D721Med (cell line): ENCODE data around the gene TBC1D23.

Source experiments
- DNase-seq: peaks from one replicate; pipeline ENCODE4 v3.0.0; 2011; ENCODE audit warnings: low spot score; ENCODE audit not compliant: insufficient read length
- FAIRE-seq: peaks from 2 replicates; lab custom pipeline; 2011; peaks lifted over from hg19 to GRCh38; lab: Jason Lieb, UNC
- CTCF ChIP-seq: IDR thresholded peaks from 2 replicates; pipeline ENCODE4 v1.5.1; 2012; ENCODE audit warnings: mild to moderate bottlenecking, control low read depth; ENCODE audit not compliant: insufficient read depth; ENCODE audit errors: missing control alignments

The TBC1D23 gene

GRCh38 chr3:100264242-100264641 is 3.5 kb downstream of the TBC1D23 start:
- FAIRE-seq (no peak), DNase-seq (no peak)
- TF ChIP-seq CTCF, result no peak

- no peak for TF ChIP-seq CTCF
- DNase-seq (no peak), FAIRE-seq (no peak)
Measured at GRCh38 chr3:100265016-100265415, 4.2 kb downstream of the TBC1D23 start.

- FAIRE-seq (no peak), DNase-seq (no peak)
- no peak for TF ChIP-seq CTCF
Measured at GRCh38 chr3:100266531-100266930, 5.7 kb downstream of the TBC1D23 start.

- FAIRE-seq (no peak), DNase-seq (no peak)
- no peak for TF ChIP-seq CTCF
Measured at GRCh38 chr3:100268156-100268555, 7.4 kb downstream of the TBC1D23 start.

- FAIRE-seq, result no peak
- DNase-seq, result no peak
- TF ChIP-seq CTCF, result no peak
Measured at GRCh38 chr3:100269001-100269400, 8.2 kb downstream of the TBC1D23 start.

GRCh38 chr3:100269410-100270214 is 8.8 kb downstream of the TBC1D23 start:
- TF ChIP-seq CTCF, result peak; percentile 38
- DNase-seq, result no peak
- FAIRE-seq, result peak; percentile 83

- no peak for TF ChIP-seq CTCF
- DNase-seq (no peak), FAIRE-seq (no peak)
Measured at GRCh38 chr3:100270215-100270583, 9.4 kb downstream of the TBC1D23 start.
